Endodermal cell (in vitro differentiated cells): ENCODE results near the gene APPBP2. TPM values are rescaled to one million over a fixed set of nuclear protein-coding genes. Genes with fewer than 3 reads are reported as not detected.

Experiments used
- DNase-seq: peaks from one replicate; pipeline ENCODE4 v3.0.0-alpha.2; 2017
- H3K27ac ChIP-seq: 2 replicates; pipeline ENCODE4 v1.5.1; 2013; ENCODE audit warnings: mild to moderate bottlenecking, low read depth, low read length, moderate library complexity
- H3K27me3 ChIP-seq: 2 replicates; pipeline ENCODE4 v1.6.1; 2013; ENCODE audit warnings: mild to moderate bottlenecking, low read length, moderate library complexity; ENCODE audit not compliant: insufficient read depth, control insufficient read depth, poor library complexity, severe bottlenecking
- H3K36me3 ChIP-seq: 2 replicates; pipeline ENCODE4 v1.7.0; 2013; ENCODE audit warnings: mild to moderate bottlenecking, low read length, moderate library complexity; ENCODE audit not compliant: control insufficient read depth, insufficient read depth
- H3K4me1 ChIP-seq: one replicate; pipeline ENCODE4 v1.7.0; 2013; ENCODE audit warnings: low read length; ENCODE audit not compliant: control insufficient read depth, insufficient read depth
- H3K4me3 ChIP-seq: 2 replicates; pipeline ENCODE4 v1.5.1; 2013; ENCODE audit warnings: mild to moderate bottlenecking, low read length, moderate library complexity
- H3K9ac ChIP-seq: 2 replicates; pipeline ENCODE4 v1.6.1; 2013; ENCODE audit warnings: mild to moderate bottlenecking, low read length, moderate library complexity; ENCODE audit not compliant: poor library complexity, severe bottlenecking; ENCODE audit errors: extremely low read depth
- H3K9me3 ChIP-seq: 2 replicates; pipeline ENCODE4 v1.6.1; 2013; ENCODE audit warnings: mild to moderate bottlenecking, low read length, moderate library complexity; ENCODE audit not compliant: control insufficient read depth
- H3K27ac Mint-ChIP-seq: 2 replicates; pipeline ENCODE4 v1.8.0; 2020; ENCODE audit warnings: mixed read lengths
- H3K27me3 Mint-ChIP-seq: 2 replicates; pipeline ENCODE4 v1.8.0; 2021; ENCODE audit warnings: mild to moderate bottlenecking, mixed read lengths; ENCODE audit not compliant: insufficient read depth
- H3K36me3 Mint-ChIP-seq: 2 replicates; pipeline ENCODE4 v1.8.0; 2020; ENCODE audit warnings: low read depth, mixed read lengths
- H3K4me1 Mint-ChIP-seq: 2 replicates; pipeline ENCODE4 v1.8.0; 2020; ENCODE audit warnings: mixed read lengths
- H3K4me3 Mint-ChIP-seq: 2 replicates; pipeline ENCODE4 v1.8.0; 2020; ENCODE audit warnings: mild to moderate bottlenecking, moderate library complexity, mixed read lengths
- H3K9me3 Mint-ChIP-seq: 2 replicates; pipeline ENCODE4 v1.8.0; 2020; ENCODE audit warnings: mild to moderate bottlenecking, mixed read lengths
- WGBS, 2 experiments: methylation state at CpG; one replicate each; pipeline versions ENCODE4 v1.1.5 to v1.1.7; 2013; ENCODE audit warnings: missing lambda C conversion rate in 2 of 2, mixed read lengths in 1 of 2; ENCODE audit not compliant: insufficient coverage in 1 of 2, insufficient read length in 1 of 2; 5-methylcytosine and 5-hydroxymethylcytosine counted together
- total RNA-seq, 2 donors: library from RNA; stranded (reverse); fragmentation: NEBNext Ultra II Directional in 1 of 2; extraction: Animal tissue kit (Norgen Biotek cat#: 25700) in 1 of 2; gene quantifications; 2 replicates in 1 of 2; 3 replicates in 1 of 2; pipeline ENCODE4 v1.2.1, GENCODE V29; 2021
- TF ChIP-seq, protein P1 (sequence below): fragments of 200-600 bp; sonication (generic); conservative IDR thresholded peaks from 2 replicates; pipeline ENCODE4 v1.5.0; 2021; ENCODE audit warnings: antibody characterized with exemption, mild to moderate bottlenecking

Gene APPBP2
- total RNA-seq, 2 donors from 2014 or later: 25.3 to 28.1 TPM

GRCh38 chr17:60526726-60527125 is 684 bp upstream of the APPBP2 start:
- H3K4me3 Mint-ChIP-seq: peak overlapping the region; percentile 87
- Histone ChIP-seq H3K9ac (peak overlapping the region; percentile 96), H3K4me3 (peak overlapping the region; percentile 92), H3K27ac (no peak overlapping the region), H3K9me3 (peaks cover 8% of the 10 kb centered on the region), H3K27me3 (no peaks in the 10 kb centered on the region), H3K4me1 (no peaks in the 10 kb centered on the region), H3K36me3 (peaks cover 8% of the 10 kb centered on the region)
- peaks cover 6% of the 10 kb centered on the region for H3K4me1 Mint-ChIP-seq
- WGBS, 2 experiments: 23 to 36% methylated on average over 4 to 5 of the region's 6 CpGs
- H3K9me3 Mint-ChIP-seq: peaks cover 12% of the 10 kb centered on the region
- H3K27ac Mint-ChIP-seq: peak overlapping the region; percentile 99
- H3K36me3 Mint-ChIP-seq: peaks cover 21% of the 10 kb centered on the region
- TF ChIP-seq, protein P1, sequence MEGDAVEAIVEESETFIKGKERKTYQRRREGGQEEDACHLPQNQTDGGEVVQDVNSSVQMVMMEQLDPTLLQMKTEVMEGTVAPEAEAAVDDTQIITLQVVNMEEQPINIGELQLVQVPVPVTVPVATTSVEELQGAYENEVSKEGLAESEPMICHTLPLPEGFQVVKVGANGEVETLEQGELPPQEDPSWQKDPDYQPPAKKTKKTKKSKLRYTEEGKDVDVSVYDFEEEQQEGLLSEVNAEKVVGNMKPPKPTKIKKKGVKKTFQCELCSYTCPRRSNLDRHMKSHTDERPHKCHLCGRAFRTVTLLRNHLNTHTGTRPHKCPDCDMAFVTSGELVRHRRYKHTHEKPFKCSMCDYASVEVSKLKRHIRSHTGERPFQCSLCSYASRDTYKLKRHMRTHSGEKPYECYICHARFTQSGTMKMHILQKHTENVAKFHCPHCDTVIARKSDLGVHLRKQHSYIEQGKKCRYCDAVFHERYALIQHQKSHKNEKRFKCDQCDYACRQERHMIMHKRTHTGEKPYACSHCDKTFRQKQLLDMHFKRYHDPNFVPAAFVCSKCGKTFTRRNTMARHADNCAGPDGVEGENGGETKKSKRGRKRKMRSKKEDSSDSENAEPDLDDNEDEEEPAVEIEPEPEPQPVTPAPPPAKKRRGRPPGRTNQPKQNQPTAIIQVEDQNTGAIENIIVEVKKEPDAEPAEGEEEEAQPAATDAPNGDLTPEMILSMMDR: no peak
- DNase-seq: no peak
- no peaks in the 10 kb centered on the region for H3K27me3 Mint-ChIP-seq

- 1 to 2% methylated on average over 9 to 11 of the region's 11 CpGs for WGBS, 2 experiments
- DNase-seq: no peak
- peaks cover 10% of the 10 kb centered on the region for H3K9me3 Mint-ChIP-seq
These were observed 736 bp downstream of the APPBP2 start for GRCh38 chr17:60525328-60525684.

DNA sequence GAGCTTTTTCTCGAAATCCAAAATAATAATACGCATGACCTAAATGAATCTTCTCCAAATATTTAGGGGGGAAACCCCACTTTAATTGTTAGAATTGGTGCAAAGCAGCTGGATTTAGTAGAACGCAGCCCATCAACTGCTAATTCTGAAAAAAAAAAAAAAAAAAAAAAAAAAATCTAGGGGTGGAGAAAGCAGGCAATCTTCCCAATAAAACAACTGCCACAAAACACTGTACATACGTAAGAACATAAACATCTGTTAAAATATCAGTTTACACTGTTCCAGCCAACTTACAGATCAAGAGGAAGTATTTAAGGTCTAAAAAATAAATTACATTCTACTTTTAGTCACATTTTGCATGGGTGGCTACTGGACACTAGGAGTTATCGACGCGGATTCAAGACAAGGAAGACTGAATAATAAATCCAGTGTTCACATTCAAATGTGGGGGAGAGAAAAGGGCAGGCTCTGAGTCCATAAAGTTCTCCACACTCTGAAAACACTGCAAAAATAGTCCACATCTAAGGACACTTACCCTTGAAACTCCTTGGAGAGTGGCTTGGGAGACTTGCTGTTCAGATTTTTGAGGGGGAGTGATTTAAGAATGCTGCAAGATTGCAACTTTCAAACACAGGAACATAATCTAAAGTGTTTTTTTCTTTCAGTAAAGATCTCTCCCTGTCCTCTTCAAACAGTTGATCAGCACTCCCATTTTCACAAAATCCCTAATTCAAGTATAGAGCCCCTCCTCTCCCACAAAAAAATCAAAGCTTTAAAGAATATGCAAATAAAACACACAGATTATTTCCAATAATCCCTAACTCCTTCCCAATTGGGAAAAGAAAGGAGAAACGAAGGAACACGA is 1.3 kb downstream of the APPBP2 start:
- peak; percentile 20 for DNase-seq
- Mint-ChIP-seq H3K4me1 (peaks cover 6% of the 10 kb centered on the region), H3K27ac (peak overlapping the region; percentile 99), H3K36me3 (peaks cover 21% of the 10 kb centered on the region), H3K27me3 (no peaks in the 10 kb centered on the region), H3K4me3 (peak overlapping the region; percentile 87), H3K9me3 (peaks cover 10% of the 10 kb centered on the region)
- WGBS, 2 experiments: 49% methylated on average over 9 of the region's 9 CpGs; no CpG with 5 or more reads in 1 of the 2 experiments
- TF ChIP-seq, protein P1: no peak
- Histone ChIP-seq H3K36me3 (peaks cover 11% of the 10 kb centered on the region), H3K4me3 (peak overlapping the region; percentile 92), H3K4me1 (no peaks in the 10 kb centered on the region), H3K9ac (peak overlapping the region; percentile 96), H3K27me3 (no peaks in the 10 kb centered on the region), H3K27ac (no peak overlapping the region), H3K9me3 (peaks cover 8% of the 10 kb centered on the region)

More at GRCh38 chr17:60525328-60525684, 736 bp downstream of the APPBP2 start:
- Mint-ChIP-seq H3K36me3 (peaks cover 25% of the 10 kb centered on the region), H3K4me3 (peak overlapping the region; percentile 87), H3K4me1 (peaks cover 6% of the 10 kb centered on the region), H3K27ac (peak overlapping the region; percentile 99), H3K27me3 (no peaks in the 10 kb centered on the region)
- Histone ChIP-seq H3K9me3 (peaks cover 8% of the 10 kb centered on the region), H3K27ac (peak overlapping the region; percentile 97), H3K27me3 (no peaks in the 10 kb centered on the region), H3K4me1 (no peaks in the 10 kb centered on the region), H3K4me3 (peak overlapping the region; percentile 92), H3K9ac (peak overlapping the region; percentile 96), H3K36me3 (peaks cover 8% of the 10 kb centered on the region)
- TF ChIP-seq, protein P1: no peak
